Activated naive CD8-positive, alpha-beta T cell (primary cell): ENCODE data around the gene CDKN1C.

ENCODE experiments used
- H3K27ac Mint-ChIP-seq: one replicate; pipeline ENCODE4 v1.8.0; 2021; ENCODE audit warnings: mixed read lengths
- H3K27me3 Mint-ChIP-seq: one replicate; pipeline ENCODE4 v1.8.0; 2021; ENCODE audit warnings: mixed read lengths
- H3K36me3 Mint-ChIP-seq: one replicate; pipeline ENCODE4 v1.8.0; 2021; ENCODE audit warnings: mixed read lengths
- H3K4me1 Mint-ChIP-seq: one replicate; pipeline ENCODE4 v1.8.0; 2021; ENCODE audit warnings: low read depth, mixed read lengths
- H3K4me3 Mint-ChIP-seq: one replicate; pipeline ENCODE4 v1.8.0; 2021; ENCODE audit warnings: mild to moderate bottlenecking, mixed read lengths
- H3K9me3 Mint-ChIP-seq: one replicate; pipeline ENCODE4 v1.8.0; 2021; ENCODE audit warnings: low read depth, mixed read lengths

The CDKN1C gene

DNA sequence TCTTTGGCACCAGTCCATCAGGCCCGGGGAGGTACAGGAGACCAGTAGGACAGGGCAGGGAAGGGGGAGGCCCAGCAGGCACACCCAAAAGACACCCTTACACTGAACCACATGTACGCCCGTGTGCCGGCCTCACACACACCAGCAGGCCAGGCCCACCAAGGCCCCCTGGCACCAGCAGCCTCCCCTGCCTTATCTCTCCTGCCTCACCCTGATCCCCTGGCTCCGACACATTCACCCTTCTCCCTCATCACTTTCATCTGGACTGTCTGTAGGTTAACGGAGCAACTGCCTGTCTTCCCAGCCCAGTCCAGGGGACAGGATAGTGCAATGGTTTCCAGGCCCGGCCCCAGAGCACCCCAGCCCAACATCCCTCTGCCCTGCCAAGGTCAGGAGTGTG lies 4.9 kb downstream of the CDKN1C start:
- H3K9me3 Mint-ChIP-seq = no peaks in the 10 kb centered on the region
- peaks cover 2% of the 10 kb centered on the region for H3K27me3 Mint-ChIP-seq
- peaks cover 6% of the 10 kb centered on the region for H3K4me1 Mint-ChIP-seq
- H3K27ac Mint-ChIP-seq = no peak overlapping the region
- no peak overlapping the region for H3K4me3 Mint-ChIP-seq
- H3K36me3 Mint-ChIP-seq = no peaks in the 10 kb centered on the region

DNA sequence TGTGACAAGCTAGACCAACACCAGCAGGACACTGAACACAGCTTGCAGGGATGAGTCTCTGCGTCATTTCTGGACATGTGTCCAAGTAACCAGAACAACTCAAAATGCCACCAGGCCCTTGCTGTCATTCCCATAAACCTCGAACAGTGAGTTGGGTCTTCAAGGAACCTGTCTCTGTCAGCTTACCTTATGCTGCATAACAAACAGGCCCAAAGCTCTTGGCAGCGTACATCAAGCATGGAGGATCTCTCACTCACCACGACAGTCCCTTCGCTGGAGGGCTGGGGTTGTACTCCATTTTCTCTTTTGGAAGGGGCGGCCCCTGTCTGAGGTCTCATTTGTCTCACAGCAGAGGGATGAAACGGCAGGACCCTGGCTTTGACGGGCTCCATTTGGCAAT lies 6.8 kb downstream of the CDKN1C start:
- Mint-ChIP-seq H3K27ac (no peak overlapping the region), H3K36me3 (no peaks in the 10 kb centered on the region), H3K4me3 (no peak overlapping the region), H3K27me3 (peaks cover 2% of the 10 kb centered on the region), H3K4me1 (peaks cover 4% of the 10 kb centered on the region), H3K9me3 (no peaks in the 10 kb centered on the region)

DNA sequence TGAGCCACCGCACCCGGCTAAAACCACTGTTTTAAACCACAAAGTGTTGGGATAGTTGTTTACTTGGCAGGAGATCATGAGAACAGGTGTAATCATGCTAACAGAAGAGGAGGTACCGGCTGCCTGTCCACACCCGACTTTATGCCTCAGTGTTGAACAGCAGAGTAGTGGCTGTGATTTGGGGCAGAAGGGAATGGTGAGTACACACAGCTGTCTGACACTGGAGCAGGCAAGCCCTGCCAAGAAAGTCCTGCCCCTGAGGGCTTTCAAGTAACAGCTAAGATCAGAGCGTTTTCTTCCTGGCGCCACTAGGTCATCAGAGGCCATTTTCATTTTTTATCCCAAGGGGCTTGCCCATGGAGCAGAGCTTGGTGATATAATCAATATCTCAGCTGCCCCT lies 8.1 kb downstream of the CDKN1C start:
- Mint-ChIP-seq H3K27me3 (peaks cover 2% of the 10 kb centered on the region), H3K36me3 (no peaks in the 10 kb centered on the region), H3K27ac (no peak overlapping the region), H3K4me3 (no peak overlapping the region), H3K4me1 (no peaks in the 10 kb centered on the region), H3K9me3 (no peaks in the 10 kb centered on the region)

DNA sequence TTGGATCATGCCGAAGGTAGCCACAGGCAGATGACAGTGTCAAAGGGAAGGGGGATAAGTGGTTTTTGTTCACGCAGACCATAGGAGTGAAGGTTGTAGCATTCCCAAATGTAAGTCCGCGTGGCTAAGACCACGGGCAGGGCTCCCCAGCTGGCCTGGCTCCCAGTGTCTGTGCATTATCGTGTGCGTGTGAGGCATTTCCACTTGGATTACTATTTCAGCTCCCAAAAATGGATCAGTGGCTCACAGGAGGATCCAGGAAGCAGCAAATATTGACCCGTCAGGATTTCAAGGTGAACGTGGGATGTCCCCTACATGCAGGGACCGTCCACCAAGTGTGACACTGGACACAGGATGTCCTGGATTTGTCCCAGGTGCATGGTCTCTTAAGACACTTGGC lies 10.6 kb downstream of the CDKN1C start:
- Mint-ChIP-seq H3K4me3 (no peak overlapping the region), H3K9me3 (no peaks in the 10 kb centered on the region), H3K4me1 (no peaks in the 10 kb centered on the region)

DNA sequence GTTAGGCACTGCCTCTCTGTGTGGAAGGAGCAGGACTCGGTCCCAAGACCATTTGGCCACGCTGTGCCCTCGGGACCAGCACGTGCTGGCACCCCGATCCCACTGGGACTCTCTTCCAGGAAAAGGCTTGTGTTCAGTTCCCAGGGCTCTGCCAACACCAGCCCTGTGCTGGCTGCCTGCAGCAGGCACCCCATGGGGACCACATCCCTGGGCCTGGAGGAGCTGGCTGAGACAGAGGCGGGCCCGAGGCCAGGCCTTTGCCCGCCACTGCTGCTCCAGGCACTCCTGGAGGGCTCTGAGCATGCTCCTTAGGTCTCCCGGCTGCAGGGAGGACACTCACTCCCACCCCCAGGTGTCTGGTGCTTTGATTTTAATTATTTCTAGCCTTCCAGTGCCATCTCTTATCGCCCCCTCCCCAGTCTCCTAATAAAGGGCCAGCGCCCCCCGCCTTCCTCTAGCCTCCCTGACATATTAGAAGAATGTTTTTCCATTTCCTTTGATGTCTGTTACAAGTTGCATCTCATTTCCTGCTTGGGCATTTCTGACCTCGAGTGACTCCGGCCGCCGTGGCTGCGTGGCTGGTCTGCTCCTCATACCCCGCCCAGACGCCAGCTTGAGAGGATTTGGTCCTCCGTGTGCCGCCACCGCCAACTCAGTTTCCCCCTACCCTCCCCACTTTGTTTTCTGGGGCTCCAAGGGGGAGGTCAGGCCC lies 14.4 kb downstream of the CDKN1C start:
- peaks cover 10% of the 10 kb centered on the region for H3K4me1 Mint-ChIP-seq
- no peak overlapping the region for H3K4me3 Mint-ChIP-seq
- peaks cover 12% of the 10 kb centered on the region for H3K27me3 Mint-ChIP-seq
- peaks cover 2% of the 10 kb centered on the region for H3K36me3 Mint-ChIP-seq
- no peak overlapping the region for H3K27ac Mint-ChIP-seq
- H3K9me3 Mint-ChIP-seq = no peaks in the 10 kb centered on the region

More for the DNA sequence above, 10.6 kb downstream of the CDKN1C start:
- H3K36me3 Mint-ChIP-seq = no peaks in the 10 kb centered on the region
- H3K27ac Mint-ChIP-seq = no peak overlapping the region
- H3K27me3 Mint-ChIP-seq = peaks cover 4% of the 10 kb centered on the region

DNA sequence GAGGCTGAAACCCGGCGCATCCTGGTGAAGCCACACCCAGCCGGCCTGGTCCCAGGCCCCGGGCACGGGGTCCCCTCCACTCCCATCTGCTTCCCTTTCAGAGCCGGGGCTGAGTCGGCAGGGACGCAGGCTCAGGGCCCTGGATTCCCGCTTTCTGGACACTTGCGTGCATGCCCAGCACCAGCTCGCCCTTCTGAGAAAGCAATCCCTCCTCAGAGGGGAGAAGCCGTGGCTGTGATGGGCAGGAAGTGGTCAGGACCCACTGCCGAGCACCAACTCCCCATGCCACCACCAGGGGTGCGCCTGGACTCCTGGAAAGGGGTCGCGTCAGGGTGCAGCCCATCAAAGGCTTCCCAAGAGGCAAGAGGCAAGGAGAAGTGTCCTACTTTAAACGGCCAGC lies 15.1 kb downstream of the CDKN1C start:
- Mint-ChIP-seq H3K27ac (no peak overlapping the region), H3K36me3 (peaks cover 2% of the 10 kb centered on the region), H3K4me3 (no peak overlapping the region), H3K9me3 (no peaks in the 10 kb centered on the region), H3K4me1 (peaks cover 10% of the 10 kb centered on the region), H3K27me3 (peaks cover 10% of the 10 kb centered on the region)

DNA sequence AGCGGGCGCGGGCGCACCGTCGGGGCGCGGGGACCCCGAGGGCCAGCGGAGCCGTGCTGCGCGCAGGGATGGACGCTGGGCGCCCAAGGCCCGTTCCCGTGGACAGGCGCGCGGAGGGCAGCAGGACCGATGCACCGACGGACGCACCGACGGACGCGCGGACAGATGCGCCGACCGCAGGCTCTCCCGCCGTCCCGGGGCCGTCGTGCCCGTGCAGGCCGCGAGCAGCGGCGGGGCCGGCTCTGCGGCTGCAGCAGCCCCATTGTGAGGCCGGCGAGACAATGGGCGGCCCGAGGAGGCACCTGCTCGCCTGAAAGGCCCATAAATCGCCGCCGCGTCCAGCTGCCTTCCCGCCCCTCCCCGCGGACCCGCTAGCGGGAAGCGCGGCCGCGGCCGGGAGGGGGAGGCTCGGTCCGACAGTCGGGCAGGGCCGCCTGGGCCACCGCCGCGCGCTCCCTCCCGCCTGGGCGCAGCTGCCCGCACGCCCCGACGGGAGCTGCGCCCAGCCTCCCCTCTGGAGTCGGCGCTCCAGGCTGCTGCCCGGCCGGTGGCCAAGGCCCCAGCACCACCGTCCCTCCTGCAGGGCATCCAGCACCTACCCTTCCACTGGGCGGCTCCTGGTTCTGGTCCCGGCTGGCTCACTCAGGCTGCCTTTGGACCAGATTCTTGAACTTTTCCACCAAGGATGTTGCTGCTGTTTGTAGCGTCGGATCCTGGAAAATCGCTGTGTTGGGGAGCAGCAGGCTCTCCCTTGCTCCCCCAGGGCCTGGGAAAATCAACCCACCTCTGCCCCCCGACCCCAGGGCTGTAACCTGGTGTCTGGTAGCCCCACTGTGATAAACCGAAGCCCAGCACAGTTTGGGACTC lies 15.8 kb downstream of the CDKN1C start:
- no peak overlapping the region for H3K4me3 Mint-ChIP-seq
- H3K36me3 Mint-ChIP-seq = peaks cover 2% of the 10 kb centered on the region
- H3K4me1 Mint-ChIP-seq = peaks cover 10% of the 10 kb centered on the region
- no peak overlapping the region for H3K27ac Mint-ChIP-seq
- no peaks in the 10 kb centered on the region for H3K9me3 Mint-ChIP-seq
- H3K27me3 Mint-ChIP-seq = peaks cover 15% of the 10 kb centered on the region

DNA sequence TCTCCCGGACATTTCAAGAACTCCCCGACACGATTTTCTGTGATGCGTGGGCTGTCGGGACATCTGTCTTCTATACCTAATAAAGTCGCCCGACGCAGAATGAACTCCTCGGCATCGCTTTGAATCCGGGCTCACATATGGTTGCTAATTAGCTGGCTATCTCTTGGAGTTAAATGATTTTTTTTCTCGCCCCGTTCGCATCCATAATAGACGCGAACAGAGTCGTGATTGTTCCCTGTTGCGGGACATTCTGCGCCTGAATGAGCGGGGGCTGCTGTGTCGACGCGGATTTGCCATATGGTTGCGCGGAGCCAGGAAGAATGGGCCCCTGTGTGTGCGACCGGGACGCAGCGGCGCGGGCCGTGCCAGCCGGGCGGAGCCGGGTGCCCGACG lies 16.4 kb downstream of the CDKN1C start:
- peaks cover 17% of the 10 kb centered on the region for H3K27me3 Mint-ChIP-seq
- H3K9me3 Mint-ChIP-seq = no peaks in the 10 kb centered on the region
- no peak overlapping the region for H3K4me3 Mint-ChIP-seq
- H3K4me1 Mint-ChIP-seq = peaks cover 12% of the 10 kb centered on the region
- H3K36me3 Mint-ChIP-seq = peaks cover 2% of the 10 kb centered on the region
- H3K27ac Mint-ChIP-seq = no peak overlapping the region

DNA sequence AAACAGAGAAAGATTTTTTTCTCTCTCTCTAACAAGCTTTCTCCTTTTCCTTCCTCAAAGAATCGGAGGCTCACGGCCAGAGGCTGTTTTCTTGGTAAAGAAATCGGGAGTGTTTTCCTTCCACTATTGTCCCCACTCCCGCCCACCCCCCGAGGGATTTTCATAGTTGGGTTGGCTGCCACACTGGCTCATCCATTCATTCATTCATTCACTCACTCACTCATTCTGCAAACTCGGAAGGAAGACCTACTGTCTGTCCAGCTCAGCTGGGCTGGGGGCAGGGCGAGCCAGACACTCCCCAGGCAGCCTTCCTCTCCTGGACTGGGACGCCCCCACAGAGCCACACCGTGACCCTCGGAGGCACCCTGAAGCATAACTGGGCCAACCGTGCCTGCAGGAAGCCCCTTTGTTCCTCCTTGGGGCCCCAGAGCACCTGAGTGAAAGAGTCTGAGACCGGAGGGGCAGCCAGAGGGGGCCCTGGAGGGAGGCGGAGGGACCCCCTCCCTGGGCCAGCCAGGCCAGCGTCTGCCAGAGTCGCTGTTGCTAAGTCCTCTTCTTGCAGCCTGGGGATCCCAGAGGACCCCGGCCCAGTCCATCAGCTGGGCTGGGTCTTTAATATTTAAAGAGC lies 17.0 kb downstream of the CDKN1C start:
- Mint-ChIP-seq H3K27ac (no peak overlapping the region), H3K9me3 (no peaks in the 10 kb centered on the region), H3K36me3 (peaks cover 2% of the 10 kb centered on the region), H3K27me3 (peaks cover 19% of the 10 kb centered on the region), H3K4me1 (peaks cover 12% of the 10 kb centered on the region), H3K4me3 (no peak overlapping the region)

DNA sequence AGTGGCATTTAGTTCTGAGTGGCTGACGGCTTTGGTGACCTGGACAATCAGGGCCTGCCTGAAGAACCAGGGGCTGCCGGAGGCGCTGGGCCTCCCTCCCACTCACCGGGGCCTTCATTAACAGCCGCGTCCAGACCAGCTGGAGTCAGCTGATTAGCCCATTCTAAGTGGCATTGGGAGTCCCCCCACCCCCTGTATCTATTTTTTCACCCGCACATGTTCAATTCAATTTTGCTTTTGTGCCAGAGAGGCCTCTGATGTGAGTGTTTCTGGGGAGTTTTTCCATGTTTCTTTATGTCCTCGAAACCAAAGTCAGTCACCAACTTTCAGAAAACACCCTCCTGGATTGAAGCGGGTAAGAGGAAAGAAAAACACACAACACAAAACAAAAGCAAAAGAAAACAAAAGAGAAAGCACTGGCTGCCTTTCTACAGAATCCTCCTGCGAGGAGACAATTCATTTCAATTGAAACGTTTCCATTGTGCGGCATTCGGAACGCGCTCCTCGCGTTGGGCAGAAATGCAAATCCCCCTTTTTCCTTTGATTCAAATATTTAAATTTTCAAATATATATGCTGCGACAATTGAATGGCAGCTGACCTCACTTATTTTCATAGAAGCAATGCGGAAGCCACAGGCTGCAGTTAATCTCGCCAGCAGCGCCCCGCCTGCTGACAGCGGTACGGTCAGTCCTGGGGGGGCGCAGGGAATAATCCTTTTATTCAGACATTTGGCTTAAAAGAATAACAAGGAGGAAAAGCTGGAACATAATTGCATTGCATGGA lies 17.7 kb downstream of the CDKN1C start:
- no peak overlapping the region for H3K4me3 Mint-ChIP-seq

DNA sequence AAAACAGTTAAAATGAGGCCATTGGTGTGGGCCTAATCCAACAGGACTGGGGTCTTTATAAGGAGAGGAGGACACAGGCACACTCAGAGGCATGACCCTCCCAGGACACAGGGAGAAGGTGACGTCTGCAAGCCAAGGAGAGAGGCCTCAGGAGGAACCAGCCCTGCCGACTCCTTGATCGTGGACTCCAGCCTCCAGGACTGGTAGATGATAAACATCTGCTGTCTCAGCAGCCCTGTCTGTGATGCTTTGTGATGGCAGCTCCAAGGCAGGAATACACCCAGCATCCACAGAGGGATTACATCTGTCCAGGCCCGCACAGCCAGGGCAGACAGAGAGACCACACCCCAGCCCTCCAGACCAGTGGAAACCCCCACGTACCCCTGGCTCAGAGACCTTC lies 18.4 kb downstream of the CDKN1C start:
- Mint-ChIP-seq H3K27me3 (peaks cover 19% of the 10 kb centered on the region), H3K36me3 (peaks cover 2% of the 10 kb centered on the region), H3K4me1 (peaks cover 12% of the 10 kb centered on the region)

More for the DNA sequence above, 17.7 kb downstream of the CDKN1C start:
- Mint-ChIP-seq H3K27me3 (peaks cover 19% of the 10 kb centered on the region), H3K36me3 (peaks cover 2% of the 10 kb centered on the region), H3K4me1 (peaks cover 12% of the 10 kb centered on the region), H3K9me3 (no peaks in the 10 kb centered on the region), H3K27ac (no peak overlapping the region)

DNA sequence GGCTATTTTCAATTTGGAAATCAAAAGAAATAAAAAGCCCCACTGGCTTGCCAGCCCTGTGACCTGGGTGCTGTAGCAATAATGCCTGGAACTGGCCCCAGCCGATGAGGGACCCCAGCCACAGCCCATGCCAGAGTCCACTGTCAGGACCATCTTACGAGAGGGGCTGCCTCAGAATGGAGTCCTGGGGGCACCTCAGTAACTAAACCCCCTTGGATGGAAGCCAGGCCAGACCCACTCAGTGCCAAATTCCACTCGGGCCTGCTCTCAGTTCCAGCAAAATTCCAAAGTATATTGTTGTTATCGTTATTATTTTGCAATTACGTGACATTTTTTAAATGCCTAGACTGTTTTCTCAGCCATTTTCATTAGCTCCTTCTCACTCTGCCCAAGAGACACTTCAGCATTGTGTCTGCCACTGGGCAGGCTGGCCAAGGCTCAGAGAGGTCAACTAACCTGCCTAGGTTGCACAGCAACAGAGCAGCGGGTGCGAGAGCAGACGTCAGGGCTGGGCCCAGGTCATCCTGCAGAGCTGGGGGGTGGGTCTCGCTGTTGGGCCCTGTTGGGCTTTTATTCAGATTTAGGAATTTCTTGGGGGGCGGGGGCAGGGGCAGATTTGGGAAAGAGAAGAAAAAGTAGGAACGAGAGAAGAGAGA lies 19.5 kb downstream of the CDKN1C start:
- Mint-ChIP-seq H3K9me3 (no peaks in the 10 kb centered on the region), H3K36me3 (peaks cover 2% of the 10 kb centered on the region), H3K27me3 (peaks cover 19% of the 10 kb centered on the region), H3K4me3 (no peak overlapping the region), H3K4me1 (peaks cover 12% of the 10 kb centered on the region), H3K27ac (no peak overlapping the region)

More for the DNA sequence above, 18.4 kb downstream of the CDKN1C start:
- H3K9me3 Mint-ChIP-seq = no peaks in the 10 kb centered on the region
- H3K4me3 Mint-ChIP-seq = no peak overlapping the region
- H3K27ac Mint-ChIP-seq = no peak overlapping the region

DNA sequence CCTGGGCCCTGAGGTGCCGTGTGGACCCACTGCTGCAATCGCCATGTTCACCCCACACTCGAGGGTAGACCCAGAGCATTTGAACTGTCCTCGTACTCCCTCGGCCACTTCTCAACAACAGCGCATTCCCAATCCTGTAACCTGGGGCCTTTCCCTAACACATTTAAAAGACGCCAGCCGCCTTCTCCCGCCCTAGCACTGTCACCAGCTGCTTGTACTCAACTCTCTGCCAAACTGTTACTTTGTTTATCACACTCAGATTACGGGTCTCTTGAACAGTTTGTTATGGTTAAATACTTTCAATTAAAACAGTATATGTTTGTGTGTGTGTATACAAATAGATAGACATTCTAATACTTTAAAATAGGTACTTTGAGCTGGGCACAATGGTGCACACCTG lies 20.7 kb downstream of the CDKN1C start:
- Mint-ChIP-seq H3K27me3 (peaks cover 21% of the 10 kb centered on the region), H3K9me3 (no peaks in the 10 kb centered on the region), H3K4me1 (peaks cover 12% of the 10 kb centered on the region), H3K4me3 (no peak overlapping the region), H3K27ac (no peak overlapping the region), H3K36me3 (peaks cover 2% of the 10 kb centered on the region)

DNA sequence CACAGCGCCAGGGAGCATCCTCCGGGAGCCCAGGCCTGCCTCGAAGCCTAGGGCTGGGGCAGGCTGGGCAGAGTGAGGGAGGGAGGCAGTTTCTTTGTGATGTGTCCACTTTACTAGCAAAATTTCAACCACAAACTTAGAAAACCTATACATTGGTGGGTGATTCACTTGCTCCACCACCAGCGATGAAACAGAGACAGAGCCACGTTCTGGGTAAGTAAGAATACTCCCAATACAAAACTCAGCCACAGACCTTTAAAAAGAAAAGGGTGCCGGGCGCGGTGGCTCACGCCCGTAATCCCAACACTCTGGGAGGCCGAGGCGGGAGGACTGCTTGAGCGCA lies 22.3 kb downstream of the CDKN1C start:
- peaks cover 18% of the 10 kb centered on the region for H3K27me3 Mint-ChIP-seq

More for the DNA sequence above, 22.3 kb downstream of the CDKN1C start:
- peaks cover 4% of the 10 kb centered on the region for H3K4me1 Mint-ChIP-seq
- H3K36me3 Mint-ChIP-seq = peaks cover 2% of the 10 kb centered on the region
- no peak overlapping the region for H3K27ac Mint-ChIP-seq
- no peaks in the 10 kb centered on the region for H3K9me3 Mint-ChIP-seq
- no peak overlapping the region for H3K4me3 Mint-ChIP-seq
